Measurements from ENCODE around the gene ATP5PD.

The ATP5PD gene

DNA sequence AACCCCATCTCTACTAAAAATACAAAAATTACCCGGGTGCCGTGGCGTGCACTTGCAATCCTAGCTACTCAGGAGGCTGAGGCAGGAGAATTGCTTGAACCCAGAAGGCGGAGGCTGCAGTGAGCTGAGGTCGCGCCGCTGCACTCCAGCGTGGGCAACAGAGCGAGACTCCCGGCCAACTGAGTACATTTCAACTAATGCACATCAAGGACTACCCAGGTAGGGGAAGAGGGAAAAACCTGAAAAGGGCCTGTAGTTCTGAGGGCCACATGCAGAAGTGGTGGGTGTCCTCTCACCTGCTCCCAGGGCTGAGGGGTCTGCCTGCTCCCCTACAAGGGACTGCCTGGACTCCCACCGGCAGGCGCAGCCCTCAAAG is 40.4 kb upstream of the ATP5PD start:
- Histone ChIP-seq H3K9ac (ENCODE audit: low read length in 2 of 2) (peak overlapping the region in 1 of 2 donors; percentile 60), H3K4me3 (ENCODE audit: low read length in 2 of 2) (peak overlapping the region in 1 of 2 donors; percentile 65), H3K4me1 (ENCODE audit: control insufficient read depth, insufficient read depth, low read length) (peaks cover 20% of the 10 kb centered on the region)

DNA sequence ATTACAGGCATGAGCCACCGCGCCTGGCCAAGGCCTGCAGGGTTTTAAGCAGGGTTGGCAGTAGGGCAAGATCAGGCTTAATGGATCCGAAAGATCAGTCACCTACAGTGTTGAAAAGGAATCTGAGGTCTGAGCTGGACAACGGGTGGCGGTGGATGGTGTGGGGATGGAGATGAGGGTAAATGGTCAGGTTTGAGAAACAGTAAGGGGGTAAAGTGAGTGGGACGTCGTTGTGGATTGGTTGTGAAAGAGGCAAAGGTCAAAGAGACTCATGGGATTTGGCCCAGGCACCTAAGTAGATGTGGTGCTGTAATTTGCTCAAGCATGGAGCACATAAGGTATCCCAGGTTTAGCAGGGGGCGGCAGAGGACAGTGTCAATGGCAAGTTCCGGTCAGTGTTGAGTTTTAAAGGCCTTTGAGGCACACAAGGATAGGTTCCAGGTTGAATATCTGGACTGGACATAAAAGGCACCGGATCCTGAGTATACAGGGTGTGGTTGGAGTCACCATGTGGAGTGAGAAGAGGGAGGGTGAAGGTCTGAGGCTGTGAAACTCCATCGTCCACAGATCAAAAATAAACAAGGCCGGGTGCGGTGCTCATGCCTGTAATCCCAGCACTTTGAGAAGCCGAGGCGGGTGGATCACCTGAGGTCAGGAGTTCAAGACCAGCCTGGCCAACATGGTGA is 39.9 kb upstream of the ATP5PD start:
- Histone ChIP-seq H3K9me3 (ENCODE audit: control insufficient read depth in 2 of 2, low read length in 2 of 2) (no peaks in the 10 kb centered on the region), H3K9ac (ENCODE audit: low read length in 2 of 2) (no peak overlapping the region), H3K27me3 (ENCODE audit: control insufficient read depth in 1 of 2, insufficient read depth in 2 of 2, low read length in 2 of 2) (peaks cover 9 to 11% of the 10 kb centered on the region in 2 donors), H3K4me3 (ENCODE audit: low read length in 2 of 2) (no peak overlapping the region), H3K4me1 (ENCODE audit: control insufficient read depth, insufficient read depth, low read length) (peaks cover 20% of the 10 kb centered on the region), H3K36me3 (ENCODE audit: control insufficient read depth in 2 of 2, insufficient read depth in 2 of 2, low read length in 2 of 2) (no peaks in the 10 kb centered on the region), H3K27ac (ENCODE audit: low read length) (no peak overlapping the region)

More for the DNA sequence above, 40.4 kb upstream of the ATP5PD start:
- Histone ChIP-seq H3K27me3 (ENCODE audit: control insufficient read depth in 1 of 2, insufficient read depth in 2 of 2, low read length in 2 of 2) (peaks cover 9 to 10% of the 10 kb centered on the region in 2 donors), H3K36me3 (ENCODE audit: control insufficient read depth in 2 of 2, insufficient read depth in 2 of 2, low read length in 2 of 2) (no peaks in the 10 kb centered on the region), H3K9me3 (ENCODE audit: control insufficient read depth in 2 of 2, low read length in 2 of 2) (no peaks in the 10 kb centered on the region), H3K27ac (ENCODE audit: low read length) (peak overlapping the region; percentile 31)

DNA sequence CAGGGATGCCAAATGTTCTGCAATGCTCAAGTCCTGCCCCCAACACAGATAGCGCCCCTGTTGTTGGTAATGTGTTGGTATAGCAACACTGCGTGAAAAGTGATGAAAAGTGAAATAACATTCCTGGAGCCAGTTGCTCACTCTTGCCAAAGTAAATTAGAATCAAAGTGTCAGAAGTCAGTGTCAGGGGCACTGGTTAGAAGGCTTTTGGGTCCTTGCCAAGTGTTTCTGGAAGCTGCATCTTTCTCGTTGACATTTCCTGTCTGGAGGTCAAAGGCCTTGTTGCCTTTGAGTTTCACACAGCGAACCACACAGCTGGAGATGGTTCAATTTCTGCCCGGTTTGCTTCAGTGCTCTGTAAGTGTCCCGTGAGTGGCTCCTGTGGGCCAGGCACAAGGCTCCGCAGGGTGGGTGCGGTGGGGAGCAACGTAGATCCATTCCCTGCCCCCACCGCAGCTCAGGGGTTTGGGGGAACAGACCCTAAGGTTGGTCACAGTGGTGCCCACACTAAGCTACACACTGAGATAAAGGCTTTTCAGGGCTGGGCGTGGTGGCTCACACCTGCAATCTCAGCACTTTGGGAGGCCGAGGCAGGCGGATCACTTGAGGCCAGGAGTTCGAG is 37.4 kb upstream of the ATP5PD start:
- H3K4me1 ChIP-seq (ENCODE audit: control insufficient read depth, insufficient read depth, low read length) = peaks cover 17% of the 10 kb centered on the region
- H3K27me3 ChIP-seq (ENCODE audit: control insufficient read depth in 1 of 2, insufficient read depth in 2 of 2, low read length in 2 of 2) = peaks cover 9 to 14% of the 10 kb centered on the region in 2 donors
- H3K4me3 ChIP-seq (ENCODE audit: low read length in 2 of 2) = no peak overlapping the region
- H3K36me3 ChIP-seq (ENCODE audit: control insufficient read depth in 2 of 2, insufficient read depth in 2 of 2, low read length in 2 of 2) = no peaks in the 10 kb centered on the region
- H3K9ac ChIP-seq (ENCODE audit: low read length in 2 of 2) = no peak overlapping the region
- H3K27ac ChIP-seq (ENCODE audit: low read length) = no peak overlapping the region
- H3K9me3 ChIP-seq (ENCODE audit: control insufficient read depth in 2 of 2, low read length in 2 of 2) = no peaks in the 10 kb centered on the region

DNA sequence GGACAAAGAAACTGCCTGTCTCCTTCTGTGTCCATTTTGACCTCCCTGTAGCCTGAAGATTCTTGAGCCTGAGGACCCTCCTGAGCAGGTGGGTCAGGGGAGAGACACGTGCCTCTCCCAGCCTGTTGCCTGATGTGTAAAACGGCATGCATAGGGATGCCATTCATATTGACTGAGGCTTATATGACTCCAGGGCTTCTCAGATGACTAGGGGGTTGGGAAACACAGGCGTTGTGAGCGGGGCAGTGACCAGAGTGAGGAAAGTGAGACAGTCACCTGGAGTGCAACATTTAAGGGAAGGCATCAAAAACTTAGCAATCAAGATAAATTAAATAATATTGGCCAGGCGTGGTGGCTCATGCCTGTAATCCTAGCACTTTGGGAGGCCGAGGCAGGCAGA is 35.9 kb upstream of the ATP5PD start:
- no peaks in the 10 kb centered on the region for H3K36me3 ChIP-seq (ENCODE audit: control insufficient read depth in 2 of 2, insufficient read depth in 2 of 2, low read length in 2 of 2)
- H3K27me3 ChIP-seq (ENCODE audit: control insufficient read depth in 1 of 2, insufficient read depth in 2 of 2, low read length in 2 of 2) = peaks cover 2 to 8% of the 10 kb centered on the region in 2 donors
- H3K4me3 ChIP-seq (ENCODE audit: low read length in 2 of 2) = no peak overlapping the region
- H3K4me1 ChIP-seq (ENCODE audit: control insufficient read depth, insufficient read depth, low read length) = peaks cover 17% of the 10 kb centered on the region
- no peaks in the 10 kb centered on the region for H3K9me3 ChIP-seq (ENCODE audit: control insufficient read depth in 2 of 2, low read length in 2 of 2)
- no peak overlapping the region for H3K9ac ChIP-seq (ENCODE audit: low read length in 2 of 2)
- no peak overlapping the region for H3K27ac ChIP-seq (ENCODE audit: low read length)

DNA sequence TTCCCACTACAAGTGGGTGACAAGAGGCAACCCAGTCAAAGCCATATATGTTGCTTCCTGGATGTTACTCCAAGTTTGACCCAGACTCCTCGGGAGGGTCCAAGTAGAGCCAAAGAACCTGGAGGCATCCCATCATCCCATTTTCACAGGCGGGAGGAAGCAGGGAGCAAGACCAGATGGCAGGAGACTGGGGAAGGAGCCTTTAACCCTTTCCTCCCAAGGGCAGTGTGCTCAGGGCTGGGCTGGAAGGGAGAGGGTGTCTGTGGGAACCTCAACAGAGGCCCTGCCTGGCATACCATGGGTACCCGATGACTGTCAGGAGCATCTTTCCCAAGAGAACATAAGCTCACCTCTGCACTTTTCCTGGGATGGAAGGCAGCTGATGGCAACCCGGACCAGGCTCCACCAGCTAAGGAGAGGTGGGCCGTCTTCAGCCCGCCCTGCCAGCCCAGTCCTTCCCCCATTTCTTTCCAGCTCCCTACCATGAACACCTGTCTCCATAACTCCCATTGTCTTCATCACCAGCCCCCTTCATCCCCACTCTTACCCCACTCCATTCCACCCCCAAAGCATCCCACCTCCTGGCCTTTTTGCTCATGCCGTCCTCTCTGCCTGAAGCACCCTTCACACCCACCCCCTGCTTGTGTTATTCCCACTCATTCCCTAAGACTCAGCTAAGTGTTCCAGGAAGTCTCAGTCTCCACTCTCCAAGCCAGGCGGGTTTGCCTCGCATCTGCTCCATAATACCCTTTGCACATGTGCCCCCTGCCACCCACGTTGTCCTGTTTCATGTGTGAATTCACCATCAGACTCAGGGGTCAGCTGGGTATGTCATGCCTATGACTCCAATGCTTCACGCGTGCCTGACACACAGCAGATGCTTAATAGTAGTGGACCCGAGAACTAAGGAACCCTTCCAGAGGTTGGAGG is 35.1 kb upstream of the ATP5PD start:
- H3K4me1 ChIP-seq (ENCODE audit: control insufficient read depth, insufficient read depth, low read length) = peaks cover 17% of the 10 kb centered on the region
- H3K4me3 ChIP-seq (ENCODE audit: low read length in 2 of 2) = no peak overlapping the region
- no peaks in the 10 kb centered on the region for H3K36me3 ChIP-seq (ENCODE audit: control insufficient read depth in 2 of 2, insufficient read depth in 2 of 2, low read length in 2 of 2)
- no peak overlapping the region for H3K9ac ChIP-seq (ENCODE audit: low read length in 2 of 2)
- H3K9me3 ChIP-seq (ENCODE audit: control insufficient read depth in 2 of 2, low read length in 2 of 2) = no peaks in the 10 kb centered on the region
- H3K27me3 ChIP-seq (ENCODE audit: control insufficient read depth in 1 of 2, insufficient read depth in 2 of 2, low read length in 2 of 2) = peaks cover 0 to 5% of the 10 kb centered on the region in 2 donors
- no peak overlapping the region for H3K27ac ChIP-seq (ENCODE audit: low read length)

DNA sequence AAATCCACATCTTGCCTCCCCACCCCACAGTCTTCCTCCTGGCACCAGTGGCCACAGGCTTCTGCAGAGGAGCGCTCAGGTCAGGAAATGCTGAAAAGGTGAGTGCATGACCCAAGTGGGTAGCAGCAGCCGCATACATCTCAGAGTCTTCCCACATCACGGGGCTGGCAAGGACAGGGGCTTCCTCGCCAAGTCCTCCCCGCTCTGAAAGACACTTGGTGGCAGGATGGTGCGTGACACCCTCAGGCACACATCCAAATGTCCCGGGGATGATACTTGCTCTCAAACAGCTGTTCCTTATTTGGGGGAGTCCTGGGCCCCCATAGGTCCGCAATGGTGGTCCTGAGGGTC is 32.2 kb upstream of the ATP5PD start:
- no peak overlapping the region for H3K27ac ChIP-seq (ENCODE audit: low read length)
- no peaks in the 10 kb centered on the region for H3K36me3 ChIP-seq (ENCODE audit: control insufficient read depth in 2 of 2, insufficient read depth in 2 of 2, low read length in 2 of 2)
- H3K9me3 ChIP-seq (ENCODE audit: control insufficient read depth in 2 of 2, low read length in 2 of 2) = no peaks in the 10 kb centered on the region
- H3K27me3 ChIP-seq (ENCODE audit: control insufficient read depth in 1 of 2, insufficient read depth in 2 of 2, low read length in 2 of 2) = peaks cover 0 to 3% of the 10 kb centered on the region in 2 donors
- H3K9ac ChIP-seq (ENCODE audit: low read length in 2 of 2) = no peak overlapping the region
- no peak overlapping the region for H3K4me3 ChIP-seq (ENCODE audit: low read length in 2 of 2)
- H3K4me1 ChIP-seq (ENCODE audit: control insufficient read depth, insufficient read depth, low read length) = peaks cover 19% of the 10 kb centered on the region

DNA sequence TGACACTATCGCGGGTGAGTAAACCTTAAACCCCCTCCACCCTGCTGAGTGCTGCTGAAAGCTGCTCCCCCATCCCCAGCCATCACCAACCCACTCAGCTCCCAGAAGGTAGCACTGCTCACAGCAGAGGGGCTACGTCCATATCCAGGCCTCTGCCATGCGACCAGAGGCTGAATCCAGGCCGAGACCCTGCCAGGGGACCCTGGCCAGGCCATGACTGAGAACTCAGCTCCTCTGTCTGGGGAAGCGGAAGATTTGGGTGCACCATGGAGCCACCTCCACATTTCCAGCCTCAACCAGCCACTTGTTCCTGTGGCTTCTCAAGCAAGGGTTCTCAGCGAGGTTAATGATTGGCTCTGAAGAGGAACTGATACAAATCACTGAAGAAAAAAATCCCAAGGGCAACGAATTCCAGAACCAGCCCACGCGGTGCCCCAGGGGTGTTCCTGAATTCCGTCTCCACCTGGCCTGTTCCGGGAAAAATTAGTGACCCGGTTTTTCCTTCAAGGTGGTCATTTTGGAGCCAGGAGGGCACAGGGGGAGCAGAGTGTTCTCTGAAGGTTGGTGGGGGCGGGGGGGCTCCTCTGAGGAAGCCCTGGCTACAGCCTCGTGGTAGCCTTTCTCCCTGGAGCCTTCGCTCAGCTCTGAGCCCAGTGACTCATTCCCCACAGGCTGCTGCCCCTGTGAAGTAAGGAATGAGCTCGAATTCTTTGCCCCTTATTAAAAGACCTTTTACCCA is 31.7 kb upstream of the ATP5PD start:
- H3K27ac ChIP-seq (ENCODE audit: low read length) = peak overlapping the region; percentile 81
- H3K9me3 ChIP-seq (ENCODE audit: control insufficient read depth in 2 of 2, low read length in 2 of 2) = no peaks in the 10 kb centered on the region
- H3K9ac ChIP-seq (ENCODE audit: low read length in 2 of 2) = peak overlapping the region in 1 of 2 donors; percentile 91
- peaks cover 19% of the 10 kb centered on the region for H3K4me1 ChIP-seq (ENCODE audit: control insufficient read depth, insufficient read depth, low read length)
- H3K27me3 ChIP-seq (ENCODE audit: control insufficient read depth in 1 of 2, insufficient read depth in 2 of 2, low read length in 2 of 2) = peaks cover 0 to 3% of the 10 kb centered on the region in 2 donors
- H3K4me3 ChIP-seq (ENCODE audit: low read length in 2 of 2) = peak overlapping the region in 1 of 2 donors; percentile 76
- H3K36me3 ChIP-seq (ENCODE audit: control insufficient read depth in 2 of 2, insufficient read depth in 2 of 2, low read length in 2 of 2) = no peaks in the 10 kb centered on the region

DNA sequence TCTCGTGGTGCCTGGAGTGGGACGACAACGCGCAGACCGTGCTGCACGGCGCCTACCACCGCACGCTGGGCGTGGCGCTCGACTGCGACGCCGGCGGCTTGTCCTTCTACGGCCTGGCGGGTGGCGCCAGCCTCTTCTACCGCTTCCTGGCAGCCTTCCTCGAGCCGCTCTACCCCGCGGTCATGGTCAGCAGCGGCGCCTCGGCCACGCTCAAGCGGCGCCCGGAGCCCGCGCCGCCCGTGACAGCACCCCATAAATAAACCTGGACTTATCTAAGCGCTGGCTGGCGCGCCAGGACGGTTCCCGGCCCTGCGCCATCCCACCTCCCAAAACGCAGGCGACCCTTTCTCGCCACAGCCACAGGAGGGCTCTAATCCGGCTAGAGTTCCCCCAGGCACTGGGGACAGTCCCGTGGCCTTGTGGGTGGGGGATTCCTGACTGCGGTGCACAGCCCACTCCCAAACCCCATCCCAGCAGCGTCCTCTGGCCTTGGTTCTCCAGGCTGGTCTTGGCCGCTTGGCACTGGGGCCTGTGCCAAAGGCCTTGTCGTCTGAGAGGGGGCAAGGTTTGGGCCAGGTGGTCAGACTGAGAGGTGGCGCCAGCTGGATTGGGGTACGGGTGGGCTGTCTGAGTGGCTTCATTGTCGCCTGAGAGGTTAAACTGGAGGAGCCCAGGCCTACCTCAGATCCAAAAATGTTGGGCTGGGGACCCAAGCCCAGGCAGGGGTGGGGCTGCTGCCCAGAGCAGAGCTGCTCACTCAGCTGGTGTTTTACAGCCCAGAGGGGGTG is 30.9 kb upstream of the ATP5PD start:
- peak overlapping the region; percentile 84 to 91 for H3K9ac ChIP-seq (ENCODE audit: low read length in 2 of 2)
- H3K4me1 ChIP-seq (ENCODE audit: control insufficient read depth, insufficient read depth, low read length) = peaks cover 19% of the 10 kb centered on the region
- H3K36me3 ChIP-seq (ENCODE audit: control insufficient read depth in 2 of 2, insufficient read depth in 2 of 2, low read length in 2 of 2) = no peaks in the 10 kb centered on the region
- peak overlapping the region; percentile 81 for H3K27ac ChIP-seq (ENCODE audit: low read length)
- H3K4me3 ChIP-seq (ENCODE audit: low read length in 2 of 2) = peak overlapping the region; percentile 71 to 76
- H3K9me3 ChIP-seq (ENCODE audit: control insufficient read depth in 2 of 2, low read length in 2 of 2) = no peaks in the 10 kb centered on the region
- peaks cover 0 to 3% of the 10 kb centered on the region in 2 donors for H3K27me3 ChIP-seq (ENCODE audit: control insufficient read depth in 1 of 2, insufficient read depth in 2 of 2, low read length in 2 of 2)

DNA sequence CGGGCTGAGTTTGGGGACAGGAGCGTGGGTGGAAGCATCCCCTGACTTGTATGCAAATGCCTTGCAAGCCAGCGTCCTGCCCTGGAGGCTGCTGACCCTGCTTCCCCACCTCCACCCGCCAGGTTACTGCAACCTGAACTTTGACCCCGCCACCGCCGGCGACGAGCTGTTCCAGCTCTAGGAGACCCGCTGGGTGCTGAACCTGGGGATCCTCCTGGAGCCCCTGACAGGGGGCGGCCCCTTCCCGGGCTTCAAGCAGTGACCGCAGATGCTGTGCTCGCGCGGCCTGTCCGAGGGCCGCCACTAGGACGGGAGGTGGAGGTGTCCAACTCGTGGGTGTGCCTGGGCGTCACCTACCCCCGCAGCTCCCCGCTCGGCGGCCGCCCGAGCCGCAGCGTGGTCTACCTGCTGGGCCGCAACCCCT is 30.3 kb upstream of the ATP5PD start:
- H3K4me3 ChIP-seq (ENCODE audit: low read length in 2 of 2) = peak overlapping the region; percentile 71 to 76
- H3K9ac ChIP-seq (ENCODE audit: low read length in 2 of 2) = peak overlapping the region; percentile 84 to 91
- peaks cover 19% of the 10 kb centered on the region for H3K4me1 ChIP-seq (ENCODE audit: control insufficient read depth, insufficient read depth, low read length)
- H3K27ac ChIP-seq (ENCODE audit: low read length) = peak overlapping the region; percentile 81
- H3K27me3 ChIP-seq (ENCODE audit: control insufficient read depth in 1 of 2, insufficient read depth in 2 of 2, low read length in 2 of 2) = peaks cover 0 to 3% of the 10 kb centered on the region in 2 donors
- H3K36me3 ChIP-seq (ENCODE audit: control insufficient read depth in 2 of 2, insufficient read depth in 2 of 2, low read length in 2 of 2) = no peaks in the 10 kb centered on the region
- H3K9me3 ChIP-seq (ENCODE audit: control insufficient read depth in 2 of 2, low read length in 2 of 2) = no peaks in the 10 kb centered on the region
